GM21447 (cell line): ENCODE measurements around the gene FAM227B.
"Not testable (repeated sequence)": the region's sequence is repeated elsewhere in the genome, so short reads cannot be mapped to it uniquely, and the experiment has no call there.

Source experiments
- ATAC-seq: cut with Tn5 transposase; IDR thresholded peaks from one replicate; pipeline ENCODE4 v1.9.1; 2021; ENCODE audit not compliant: unreplicated experiment

The FAM227B gene

GRCh38 chr15:49620658-49621368 lies at the start of gene FAM227B, which contains the start of gene DTWD1:
FAM227B (minus strand) TSS chr15:49620818; CDS start chr15:49615171, 5,647 bp downstream.
DTWD1 (plus strand) TSS chr15:49621048; CDS start chr15:49625168, 4,120 bp downstream.
- ATAC-seq: peak; percentile 97

- ATAC-seq: no peak
Measured at GRCh38 chr15:49669288-49669687, 48.7 kb upstream of the FAM227B start.

GRCh38 chr15:49666486-49666885 lies 45.9 kb upstream of the FAM227B start:
- ATAC-seq: not testable (repeated sequence)

GRCh38 chr15:49664716-49665115 lies 44.1 kb upstream of the FAM227B start:
- no peak for ATAC-seq

- ATAC-seq: no peak
Measured at GRCh38 chr15:49656734-49657133, 36.1 kb upstream of the FAM227B start.

GRCh38 chr15:49652922-49653321 lies 32.3 kb upstream of the FAM227B start:
- ATAC-seq: no peak

- ATAC-seq: no peak
Measured at GRCh38 chr15:49650676-49651075, 30.1 kb upstream of the FAM227B start.

- no peak for ATAC-seq
Measured at GRCh38 chr15:49649987-49650386, 29.4 kb upstream of the FAM227B start.

- ATAC-seq: no peak
Measured at GRCh38 chr15:49646891-49647290, 26.3 kb upstream of the FAM227B start.

GRCh38 chr15:49645941-49646340 lies 25.3 kb upstream of the FAM227B start:
- ATAC-seq: no peak

GRCh38 chr15:49645277-49645676 lies 24.7 kb upstream of the FAM227B start:
- no peak for ATAC-seq

GRCh38 chr15:49644364-49644794 lies 23.8 kb upstream of the FAM227B start:
- no peak for ATAC-seq

GRCh38 chr15:49637857-49638256 lies 17.2 kb upstream of the FAM227B start:
- ATAC-seq: no peak

- no peak for ATAC-seq
Measured at GRCh38 chr15:49628379-49628778, 7.8 kb upstream of the FAM227B start.

- ATAC-seq: no peak
Measured at GRCh38 chr15:49627407-49627877, 6.8 kb upstream of the FAM227B start.

GRCh38 chr15:49625460-49626036 lies 4.9 kb upstream of the FAM227B start:
- no peak for ATAC-seq

GRCh38 chr15:49624056-49624455 lies 3.4 kb upstream of the FAM227B start:
- ATAC-seq: no peak

- ATAC-seq: no peak
Measured at GRCh38 chr15:49622561-49622960, 1.9 kb upstream of the FAM227B start.

GRCh38 chr15:49621887-49622286 lies 1.3 kb upstream of the FAM227B start:
- ATAC-seq: no peak

- ATAC-seq: no peak
Measured at GRCh38 chr15:49621401-49621811, 788 bp upstream of the FAM227B start.

GRCh38 chr15:49620199-49620598 lies 419 bp downstream of the FAM227B start:
- no peak for ATAC-seq

- ATAC-seq: no peak
Measured at GRCh38 chr15:49619226-49619625, 1.4 kb downstream of the FAM227B start.
